GM18861 (cell line): ENCODE results near the gene FGF7.
"Not testable (repeated sequence)": the region's sequence is repeated elsewhere in the genome, so short reads cannot be mapped to it uniquely, and the experiment has no call there.

ENCODE experiments used
- ATAC-seq: cut with Tn5 transposase; IDR thresholded peaks from one replicate; pipeline ENCODE4 v1.9.1; 2021; ENCODE audit not compliant: unreplicated experiment

The FGF7 gene

DNA sequence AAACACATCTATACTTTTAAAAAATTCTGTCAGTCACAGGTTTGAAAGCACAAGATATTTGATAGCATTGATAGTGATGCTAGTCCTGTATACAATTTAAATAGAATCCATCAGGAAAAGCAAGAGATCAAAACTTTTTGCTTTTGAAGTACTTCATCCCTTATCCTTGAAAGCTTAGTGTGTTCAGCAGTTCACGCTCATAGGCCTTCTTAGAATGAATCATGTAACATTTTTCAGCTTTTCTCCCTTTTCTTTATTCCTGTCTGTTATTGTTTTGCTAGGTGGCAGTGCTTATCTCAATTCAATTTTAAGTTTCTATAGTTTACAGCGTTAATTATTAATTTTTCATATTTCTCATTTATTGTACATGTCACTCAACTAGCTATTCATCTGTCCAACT lies 69.1 kb downstream of the FGF7 start:
- no peak for ATAC-seq

DNA sequence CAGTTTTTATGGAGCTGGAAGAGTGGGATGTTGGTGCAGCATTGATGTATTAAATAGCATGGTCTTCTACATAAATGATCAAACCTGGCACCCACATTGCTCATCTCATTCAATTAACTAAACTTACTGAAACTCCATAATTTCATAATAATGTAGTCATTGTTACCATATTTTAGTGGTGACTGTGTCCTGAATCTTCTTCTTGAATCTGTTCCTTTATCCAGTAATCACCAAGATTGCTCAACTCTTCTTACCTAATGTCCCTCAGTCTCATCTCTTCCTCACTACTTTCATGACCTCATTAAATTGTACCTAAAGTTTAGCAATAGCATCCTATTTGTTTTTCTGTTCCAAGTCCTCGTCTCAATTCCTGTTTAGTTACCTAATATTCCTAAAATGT lies 69.8 kb downstream of the FGF7 start:
- ATAC-seq, result no peak

DNA sequence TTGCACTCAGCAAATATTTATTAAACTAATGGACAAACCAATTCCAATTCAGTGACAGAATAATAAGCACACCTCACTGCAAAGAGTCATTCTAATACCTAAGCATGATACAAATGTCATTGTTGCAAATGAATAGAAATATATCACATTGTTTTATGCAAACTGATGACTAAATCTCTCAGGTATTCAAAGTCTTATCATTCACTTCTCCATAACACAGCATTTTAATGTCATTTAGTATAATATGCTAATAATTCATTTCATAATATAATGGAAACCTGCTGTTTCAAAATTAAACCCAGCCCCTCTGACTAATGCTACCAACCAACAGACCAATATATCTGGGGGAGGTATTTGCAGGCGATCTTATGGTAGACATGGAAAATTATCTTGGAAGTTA lies 71.8 kb downstream of the FGF7 start:
- no peak for ATAC-seq

DNA sequence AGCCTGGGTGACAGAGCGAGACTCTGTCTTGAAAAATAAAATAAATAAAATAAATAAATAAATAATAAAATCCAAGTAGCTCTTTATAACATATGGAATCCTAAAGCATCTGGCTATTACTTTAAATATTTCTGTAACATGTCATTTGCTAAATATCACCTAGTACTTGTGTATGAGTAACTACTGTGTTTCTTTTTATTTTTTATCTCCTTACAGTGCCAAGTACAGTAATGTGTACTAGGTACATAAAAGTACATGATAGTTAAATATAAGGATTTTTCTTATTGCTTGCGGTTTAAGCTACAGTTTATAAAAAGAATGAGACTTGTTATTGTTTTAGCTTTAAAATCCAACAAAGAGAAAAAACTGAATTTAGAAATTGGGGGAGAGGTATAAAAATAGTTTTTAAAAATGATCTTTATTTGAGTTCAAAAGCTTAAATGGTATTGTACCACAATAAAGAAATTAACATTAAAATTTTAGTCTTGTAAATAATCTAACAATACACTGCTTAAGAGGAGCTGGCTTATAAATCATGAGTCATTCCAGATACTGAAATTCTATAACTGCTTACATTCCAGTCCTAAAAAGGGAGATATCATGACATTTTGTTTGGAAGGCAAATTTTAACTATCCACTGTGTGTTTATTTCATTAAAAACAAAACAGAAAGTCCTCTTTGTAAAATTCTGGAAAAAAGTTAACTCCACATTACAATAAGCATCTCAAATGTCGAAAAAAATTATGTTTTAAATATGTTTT lies 73.1 kb downstream of the FGF7 start:
- ATAC-seq, result no peak

DNA sequence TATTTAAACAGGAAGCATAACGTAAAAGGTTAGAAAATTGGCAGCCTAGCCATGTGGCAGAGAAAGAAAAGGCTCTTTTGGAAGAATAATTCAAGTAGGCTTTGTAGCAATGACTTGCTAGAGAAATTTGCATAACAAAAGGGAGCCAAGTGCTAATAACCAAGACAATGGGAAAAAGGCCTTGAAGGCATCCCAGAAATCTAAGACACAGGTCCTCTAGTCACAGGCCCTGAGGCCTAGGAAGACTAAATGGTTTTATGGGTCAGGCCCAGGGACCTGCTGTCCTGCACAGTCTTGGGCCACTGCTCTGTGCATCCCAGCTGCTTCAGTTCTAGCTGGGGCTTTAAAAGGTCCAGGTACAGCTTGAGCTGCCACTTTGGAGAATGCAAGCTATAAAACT lies 78.5 kb downstream of the FGF7 start:
- ATAC-seq, result no peak

DNA sequence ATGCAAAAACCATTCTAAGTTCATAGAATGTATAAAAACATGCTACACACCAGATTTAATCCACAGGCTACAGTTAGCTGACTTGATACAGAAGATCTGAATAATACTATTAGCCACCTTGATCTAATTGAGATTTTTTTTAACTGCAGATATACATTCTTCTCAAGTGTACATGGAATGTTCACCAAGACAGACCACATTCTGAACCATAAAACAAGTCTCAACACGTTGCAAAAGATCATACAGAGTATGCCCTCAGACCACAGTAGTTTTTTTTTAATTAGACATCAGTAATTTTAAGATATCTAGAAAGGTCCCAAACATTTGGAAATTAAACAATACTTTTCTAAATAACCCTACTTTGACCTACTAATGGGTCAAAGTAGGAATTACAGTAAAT lies 83.3 kb downstream of the FGF7 start:
- no peak for ATAC-seq

DNA sequence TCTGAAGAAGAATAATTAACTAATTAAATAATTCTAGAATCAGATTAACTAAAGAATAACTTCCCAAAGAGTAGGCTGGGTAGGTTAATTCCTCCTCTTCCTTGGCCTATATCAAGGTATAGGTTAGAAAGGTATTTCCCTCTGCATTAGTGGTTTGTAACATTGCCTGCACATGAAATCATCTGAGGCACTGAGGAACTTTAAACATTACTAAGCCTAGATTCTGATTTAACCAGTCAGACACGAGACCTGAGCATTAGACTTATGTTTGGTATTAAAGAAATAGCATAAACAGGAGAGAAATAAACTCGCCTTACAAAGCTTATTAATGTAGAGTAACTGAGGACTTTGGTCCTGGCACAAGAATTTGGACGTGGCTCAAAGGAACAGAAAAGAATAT lies 84.2 kb downstream of the FGF7 start:
- no peak for ATAC-seq

DNA sequence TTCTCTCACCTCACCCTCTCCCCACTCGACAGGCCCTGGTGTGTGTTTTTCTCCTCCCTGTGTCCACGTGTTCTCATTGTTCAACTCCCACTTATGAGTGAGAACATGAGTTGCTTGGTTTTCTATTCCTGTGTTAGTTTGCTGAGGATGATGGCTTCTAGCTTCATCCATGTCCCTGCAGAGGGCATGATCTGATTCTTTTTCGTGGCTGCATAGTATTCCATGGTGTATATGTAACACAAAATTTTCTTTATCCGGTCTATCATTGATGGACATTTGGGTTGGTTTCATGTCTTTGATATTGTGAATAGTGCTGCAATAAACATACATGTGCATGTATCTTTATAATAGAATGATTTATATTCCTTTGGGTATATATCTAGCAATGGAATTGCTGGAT lies 89.7 kb downstream of the FGF7 start:
- not testable (repeated sequence) for ATAC-seq

DNA sequence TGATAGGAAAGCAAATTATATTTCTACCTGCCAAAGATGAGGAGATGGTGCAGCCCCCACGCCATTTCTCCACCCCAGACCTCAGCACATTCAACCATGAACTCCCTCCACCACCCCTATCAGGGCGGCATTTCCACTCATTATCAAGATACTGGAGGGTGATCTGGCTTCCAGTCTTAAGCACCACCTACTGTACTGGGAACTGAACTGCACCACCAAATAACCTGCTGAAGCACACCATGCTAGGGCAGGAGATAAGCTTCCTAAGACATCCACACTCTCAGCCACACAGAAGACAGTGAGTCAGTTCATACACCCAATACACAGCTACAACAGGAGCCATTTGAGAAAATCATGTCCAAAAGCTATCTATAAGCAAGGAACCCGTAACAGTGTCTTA lies 98.8 kb downstream of the FGF7 start:
- no peak for ATAC-seq

DNA sequence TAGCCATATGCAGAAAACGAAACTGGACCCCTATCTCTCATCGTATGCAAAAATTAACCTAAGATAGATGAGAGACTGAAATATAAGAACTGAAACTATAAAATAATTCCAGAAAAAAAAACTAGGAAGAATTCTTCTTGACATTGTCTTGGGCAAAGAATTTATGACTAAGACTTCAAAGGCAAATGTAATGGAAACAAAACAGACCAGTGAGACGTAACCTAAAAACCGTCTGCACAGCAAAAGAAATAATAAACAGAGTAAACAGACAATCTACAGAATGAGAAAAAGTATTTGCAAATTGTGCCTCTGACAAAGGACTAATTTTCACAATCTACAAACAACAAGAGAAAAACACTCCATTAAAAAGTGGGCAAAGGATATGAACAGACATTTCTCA lies 105.2 kb downstream of the FGF7 start:
- no peak for ATAC-seq

DNA sequence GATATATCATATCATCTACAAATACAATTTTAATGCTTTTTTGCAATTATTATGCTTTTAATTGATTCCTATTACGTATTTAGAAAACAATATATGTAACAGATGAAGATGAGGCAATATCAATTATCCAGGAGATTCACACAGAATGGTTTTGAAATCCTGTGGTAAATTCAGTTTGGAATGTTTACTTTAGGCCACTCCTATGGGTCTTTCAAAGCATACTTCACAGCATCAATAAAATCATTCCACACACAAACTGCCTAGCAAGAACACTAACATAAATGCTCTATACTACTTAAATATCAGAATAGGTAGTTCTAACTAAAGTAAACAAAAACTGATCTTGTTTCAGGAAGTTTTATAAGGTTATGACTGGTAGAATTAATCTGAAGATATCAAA lies 107.0 kb downstream of the FGF7 start:
- ATAC-seq, result no peak
